HG02588 (cell line): Measurements from ENCODE around the gene ARAF.
A peak's percentile ranks its signal among the peaks of the same experiment; 100 is the strongest.
"Not testable (repeated sequence)": the region's sequence is repeated elsewhere in the genome, so short reads cannot be mapped to it uniquely, and the experiment has no call there.

Experiments
- ATAC-seq: cut with Tn5 transposase; IDR thresholded peaks from one replicate; pipeline ENCODE4 v1.9.1; 2021; ENCODE audit warnings: mild to moderate bottlenecking, moderate library complexity; ENCODE audit not compliant: unreplicated experiment

ARAF gene

DNA sequence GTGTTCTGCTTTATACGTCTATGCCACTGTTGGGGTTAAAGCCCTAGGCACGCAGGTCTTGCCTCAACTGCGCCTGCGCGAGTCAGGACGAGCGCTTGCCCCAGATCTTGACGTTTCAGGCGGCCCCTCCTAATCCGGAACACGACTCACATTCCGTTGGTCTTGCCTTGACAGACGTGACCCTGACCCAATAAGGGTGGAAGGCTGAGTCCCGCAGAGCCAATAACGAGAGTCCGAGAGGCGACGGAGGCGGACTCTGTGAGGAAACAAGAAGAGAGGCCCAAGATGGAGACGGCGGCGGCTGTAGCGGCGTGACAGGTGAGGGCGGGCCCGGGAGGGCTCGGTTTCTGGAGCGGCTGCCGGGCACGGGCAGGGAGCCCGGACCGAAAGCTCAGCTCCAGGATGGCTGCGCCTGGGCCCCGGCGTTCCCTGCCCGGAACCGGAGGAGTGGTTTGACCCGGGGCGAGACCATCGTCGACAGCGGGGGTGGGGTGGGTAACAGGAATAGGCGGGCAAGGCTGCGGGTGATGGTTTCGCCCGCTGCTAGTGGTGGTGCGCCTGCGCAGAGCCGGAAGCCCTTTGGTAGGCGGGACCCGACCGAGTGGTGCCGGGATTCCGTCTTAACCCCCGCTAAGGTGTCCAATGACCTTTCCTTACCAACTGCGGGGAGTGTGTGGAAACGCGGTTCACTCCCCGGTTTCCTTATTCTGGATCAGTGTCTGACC is at the start of gene ARAF:
ARAF (plus strand) TSS at position 272 of the 725 bp plus-strand sequence. CDS start 1,763 bp downstream, outside the sequence.
- peak; percentile 91 for ATAC-seq

DNA sequence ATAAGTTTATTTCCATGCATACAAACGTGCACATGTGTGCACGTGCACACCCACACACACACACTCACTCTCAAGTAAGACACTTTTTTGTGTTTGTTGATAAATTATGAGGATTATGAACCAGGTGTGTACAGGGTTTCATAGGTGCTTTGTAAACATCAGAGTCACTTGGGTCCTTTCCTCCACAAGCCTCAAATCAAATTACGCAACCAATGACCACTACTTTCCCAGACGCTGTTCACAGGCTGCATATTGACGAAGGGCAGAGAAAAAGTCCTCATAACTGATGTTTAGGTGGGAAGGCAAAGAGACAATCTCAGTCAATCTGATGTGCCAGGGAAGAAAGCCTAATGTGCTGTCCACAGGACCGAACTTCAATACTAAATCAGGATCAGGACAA is 48.6 kb upstream of the ARAF start:
- ATAC-seq: not testable (repeated sequence)

DNA sequence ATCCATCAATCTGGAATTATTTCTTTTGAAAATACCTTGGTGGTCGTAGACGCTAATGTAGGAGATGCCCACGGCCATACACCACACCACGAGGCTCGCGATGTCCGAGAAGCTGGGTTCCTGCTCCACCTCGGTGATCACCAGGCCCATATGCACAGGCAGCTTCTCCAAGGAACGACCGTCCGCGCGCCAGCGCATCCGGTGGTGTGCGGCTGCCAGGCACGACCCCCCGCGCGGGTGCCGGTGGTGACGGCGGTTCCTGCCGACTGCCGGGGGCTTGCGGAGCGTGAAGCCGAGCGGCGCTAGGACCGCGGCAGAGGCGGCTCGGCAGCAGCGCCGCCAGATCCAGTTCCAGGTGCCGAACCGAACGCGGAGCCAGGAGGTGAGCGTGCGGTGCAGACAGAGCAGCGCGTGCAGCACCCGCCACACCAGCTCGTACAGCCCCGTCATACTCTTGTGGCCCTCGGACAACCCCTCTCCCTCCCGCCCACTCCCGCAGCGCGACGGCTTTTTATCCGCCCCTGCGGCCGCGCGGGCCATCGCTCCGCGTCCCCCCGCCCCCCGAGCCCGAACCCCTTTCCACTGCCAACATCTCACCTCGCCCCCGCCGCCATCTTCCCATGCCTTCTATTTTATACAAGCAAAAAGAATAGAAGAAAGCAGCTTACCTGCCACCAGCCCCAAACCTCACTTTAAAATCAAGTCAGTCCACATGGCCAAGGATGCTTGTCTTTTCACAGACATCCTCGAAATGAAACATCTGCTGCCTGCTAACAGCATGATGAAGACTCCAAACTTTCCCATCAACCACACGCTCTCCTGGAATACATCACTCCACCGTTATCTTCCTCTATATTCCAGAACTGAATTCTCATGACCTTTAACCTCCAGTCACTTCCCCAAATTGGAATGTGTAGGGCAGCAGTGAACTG is 47.7 kb upstream of the ARAF start:
- ATAC-seq: not testable (repeated sequence)

DNA sequence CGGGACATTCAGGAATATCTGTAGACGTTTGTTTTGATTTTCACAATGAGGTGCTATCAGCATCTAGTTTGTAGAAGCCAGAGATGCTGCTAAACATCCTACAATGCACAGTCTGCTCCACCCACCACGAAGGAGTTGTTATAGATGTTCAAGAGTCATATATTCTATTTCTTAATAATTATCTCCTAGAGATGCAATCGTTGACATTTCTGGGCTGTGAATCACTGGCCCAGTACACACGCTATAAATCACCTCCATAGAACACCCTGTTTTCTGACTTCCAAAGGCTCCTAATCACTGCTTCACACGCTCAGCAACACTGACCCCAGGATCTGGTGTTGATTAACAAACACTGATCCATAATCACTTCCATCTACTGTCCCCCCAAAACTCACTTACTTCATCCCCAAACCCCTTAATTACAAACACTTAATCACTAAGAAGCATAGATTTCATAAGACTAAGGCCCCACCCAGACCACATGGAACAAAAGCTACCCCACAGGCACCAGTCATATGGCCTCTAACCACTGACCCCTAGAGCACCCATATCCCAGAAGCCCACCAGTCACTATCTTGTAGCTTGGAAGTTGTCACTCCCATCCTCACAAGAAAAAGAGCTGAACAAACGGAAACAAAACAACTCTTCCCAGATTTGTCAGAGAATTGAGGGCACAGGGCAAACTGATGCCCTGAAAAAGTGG is 46.3 kb upstream of the ARAF start:
- ATAC-seq: no peak

DNA sequence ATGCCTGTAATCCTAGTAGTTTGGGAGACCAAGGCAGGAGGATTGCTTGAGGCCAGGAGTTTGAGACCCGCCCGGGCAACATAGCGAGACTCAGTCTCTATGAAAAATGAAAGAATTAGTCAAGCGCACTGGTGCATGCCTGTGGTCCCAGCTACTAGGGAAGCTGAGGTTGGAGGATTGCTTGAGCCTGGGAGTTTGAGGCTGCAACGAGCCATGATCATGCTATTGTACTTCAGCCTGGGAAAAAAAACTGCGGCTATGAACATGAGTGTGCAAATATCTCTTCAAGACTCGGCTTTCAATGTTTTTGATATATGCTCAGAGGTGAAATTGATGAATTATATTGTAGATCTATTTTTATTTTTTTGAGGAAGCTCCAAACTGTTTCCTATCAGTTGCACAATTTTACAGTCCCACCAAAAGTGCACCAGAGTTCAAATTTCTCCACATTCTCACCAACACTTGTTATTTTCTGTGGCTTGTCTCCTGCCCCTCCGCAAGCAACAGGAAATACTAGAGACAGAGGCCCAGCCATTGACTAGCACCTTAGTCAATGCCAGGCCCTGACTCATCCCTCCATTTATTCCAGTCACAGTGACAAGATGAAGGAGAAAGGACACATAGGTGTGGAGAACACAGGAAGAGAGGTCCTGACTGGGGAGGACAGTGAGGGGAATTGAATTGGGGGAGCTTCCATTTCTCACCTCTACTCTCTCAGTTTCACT is 44.9 kb upstream of the ARAF start:
- no peak for ATAC-seq

DNA sequence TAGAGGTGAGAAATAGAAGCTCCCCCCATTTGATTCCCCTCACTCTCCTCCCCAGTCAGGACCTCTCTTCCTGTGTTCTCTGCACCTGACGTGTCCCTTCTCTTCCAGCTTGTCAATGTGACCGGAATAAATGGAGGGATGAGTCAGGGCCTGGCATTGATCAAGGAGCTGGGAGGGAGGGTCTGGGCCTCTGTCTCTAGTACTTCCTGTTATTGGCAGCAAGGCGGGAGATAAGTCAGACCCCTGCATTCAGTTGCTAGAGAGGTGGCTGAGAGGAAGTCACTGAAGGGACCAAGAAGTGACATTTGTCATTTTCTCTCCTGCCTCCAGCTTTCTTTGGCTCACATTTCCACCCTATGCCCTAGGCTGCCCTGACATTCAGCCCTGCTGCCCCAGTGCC is 42.9 kb upstream of the ARAF start:
- no peak for ATAC-seq

DNA sequence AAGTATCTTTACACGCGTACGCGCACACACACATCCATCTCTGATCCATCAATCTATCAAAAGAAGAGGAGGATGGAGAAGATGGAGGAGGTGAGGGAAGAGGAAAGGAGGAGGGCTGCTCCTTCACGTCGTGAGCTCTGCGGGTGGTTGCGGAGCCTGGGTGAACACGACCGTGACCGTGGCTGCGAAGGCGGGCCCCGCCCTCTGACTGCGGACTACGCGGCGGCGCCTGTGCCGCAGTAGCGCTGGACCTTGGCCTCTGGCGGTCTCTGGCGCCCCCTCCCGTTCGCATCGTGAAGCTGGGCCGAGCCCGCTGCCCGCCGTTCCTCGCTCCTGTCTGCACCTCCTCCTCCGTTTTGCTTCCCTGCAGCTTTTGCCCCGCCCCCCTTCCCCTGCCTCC is 37.7 kb upstream of the ARAF start:
- peak; percentile 96 for ATAC-seq

DNA sequence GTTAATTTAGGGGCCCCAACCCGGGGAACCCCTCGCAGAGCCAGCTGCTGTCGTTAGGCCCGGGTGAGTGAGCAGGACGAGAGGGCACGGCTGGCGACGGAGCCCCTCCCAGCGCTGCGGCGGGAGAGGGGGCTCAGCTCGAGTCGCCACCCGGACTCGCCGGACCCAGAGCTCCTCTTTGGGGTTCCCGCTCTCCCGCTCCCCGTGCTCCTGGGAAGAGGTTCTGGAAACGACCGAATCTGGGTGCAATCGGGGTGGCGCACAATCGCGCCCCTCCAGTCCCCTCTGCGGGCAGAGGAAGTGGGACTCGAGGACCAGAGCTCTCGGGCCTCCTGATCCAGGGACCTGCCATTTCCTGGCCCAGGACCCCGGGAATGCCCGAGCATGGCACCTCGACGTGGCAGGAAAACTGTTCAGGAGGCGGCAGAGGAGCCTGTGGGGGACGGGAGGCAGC is 37.3 kb upstream of the ARAF start:
- no peak for ATAC-seq

DNA sequence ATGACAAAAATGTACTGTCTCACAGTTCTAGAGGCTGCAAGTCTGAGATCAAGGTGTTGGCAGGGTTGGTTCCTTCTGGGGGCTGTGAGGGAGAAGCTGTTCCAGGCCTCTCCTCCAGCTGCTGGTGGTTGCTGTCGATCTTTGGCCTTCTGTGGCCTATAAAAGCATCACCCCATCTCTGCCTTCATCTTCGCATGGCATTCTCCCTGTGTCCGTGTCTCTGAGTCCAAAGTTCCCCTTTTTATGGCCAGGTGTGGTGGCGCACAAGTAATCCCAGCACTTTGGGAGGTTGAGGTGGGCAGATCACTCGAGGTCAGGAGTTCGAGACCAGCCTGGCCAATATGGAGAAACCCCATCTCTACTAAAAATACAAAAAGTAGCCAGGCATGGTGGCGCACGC is 31.5 kb upstream of the ARAF start:
- ATAC-seq: no peak

DNA sequence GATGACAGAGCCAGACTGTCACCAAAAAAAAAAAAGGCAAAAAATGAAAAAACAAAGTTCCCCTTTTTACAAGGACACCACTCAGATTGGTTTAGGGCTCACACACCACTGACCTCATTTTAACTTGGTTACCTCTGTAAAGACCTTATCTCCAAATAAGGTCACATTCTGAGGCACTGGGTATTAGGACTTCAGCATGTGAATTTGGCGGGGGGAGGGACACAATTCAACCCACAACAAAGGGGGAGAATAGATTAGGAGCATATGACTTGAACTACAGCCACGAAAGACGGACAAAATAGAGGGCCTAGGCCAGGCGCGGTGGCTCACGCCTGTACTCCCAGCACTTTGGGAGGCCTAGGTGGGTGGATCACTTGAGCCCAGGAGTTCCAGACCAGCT is 31.0 kb upstream of the ARAF start:
- no peak for ATAC-seq

DNA sequence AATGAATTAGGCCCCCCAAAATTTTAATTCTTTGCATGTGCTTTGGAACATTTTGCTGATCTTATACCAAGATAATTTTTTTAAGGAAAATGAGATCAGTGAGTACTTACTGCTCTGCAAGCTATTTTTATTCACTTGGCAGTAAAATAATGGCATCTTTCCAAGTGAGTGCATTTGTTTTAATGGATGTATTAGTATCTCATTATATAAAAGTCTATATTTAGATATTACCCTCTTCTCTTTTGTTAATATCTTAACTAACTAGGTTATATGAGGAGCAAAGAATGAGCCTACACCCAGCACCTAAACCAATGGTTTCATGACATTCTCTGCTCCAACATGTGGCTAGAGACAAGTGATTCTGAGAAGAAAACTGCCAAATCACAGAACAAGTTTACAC is 21.1 kb upstream of the ARAF start:
- no peak for ATAC-seq

DNA sequence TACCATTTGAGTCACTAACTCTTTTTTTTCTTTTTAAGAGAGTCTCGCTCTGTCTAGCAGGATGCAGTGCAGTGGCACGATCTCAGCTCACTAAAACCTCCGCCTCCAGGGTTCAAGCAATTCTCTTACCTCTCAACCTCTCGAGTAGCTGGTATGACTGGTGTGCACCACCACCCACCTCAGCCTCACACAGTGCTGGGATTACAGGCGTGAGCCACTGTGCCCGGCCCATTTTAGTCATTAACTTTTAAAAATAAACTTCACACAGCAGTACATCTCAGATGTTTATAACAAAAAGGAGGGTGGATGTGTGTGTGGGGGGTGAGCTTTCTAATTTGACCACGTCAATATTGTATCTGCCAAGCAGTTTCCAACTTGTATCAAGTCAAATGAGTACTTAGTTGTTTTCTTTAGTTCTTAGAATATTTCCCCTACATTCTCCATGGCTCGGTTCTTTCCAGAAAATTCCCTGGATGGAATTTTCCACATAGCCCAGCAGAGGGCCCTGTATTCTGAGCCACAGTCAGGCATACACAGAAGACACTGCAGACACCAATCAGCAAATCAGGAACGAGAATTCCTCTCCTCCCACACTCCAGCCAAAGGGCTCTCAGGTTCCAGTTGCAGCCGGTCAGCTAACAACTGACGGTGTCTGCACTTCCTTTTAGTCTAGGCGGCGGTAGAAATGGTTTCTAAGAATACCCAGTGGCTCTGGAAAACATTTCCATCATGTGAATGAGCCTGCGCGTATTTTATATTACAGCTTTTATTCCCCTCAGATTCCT is 20.1 kb upstream of the ARAF start:
- ATAC-seq: no peak

DNA sequence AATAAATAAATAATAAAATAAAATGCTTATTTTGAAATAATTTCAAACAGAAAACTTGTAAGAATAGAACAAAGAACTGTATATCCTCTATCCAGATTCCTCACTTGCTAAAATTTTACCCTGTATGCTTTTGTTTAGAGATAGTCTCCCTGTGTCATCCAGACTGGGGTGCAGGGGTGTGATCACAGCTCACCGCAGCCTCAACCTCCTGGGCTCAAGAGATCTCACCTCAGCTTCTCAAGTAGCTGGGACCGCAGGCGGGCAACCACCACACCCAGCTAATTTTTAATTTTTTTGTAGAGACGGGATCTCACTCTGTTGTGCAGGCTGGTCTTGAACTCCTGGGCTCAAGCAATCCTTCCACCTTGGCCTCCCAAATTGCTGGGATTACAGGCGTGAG is 17.5 kb upstream of the ARAF start:
- no peak for ATAC-seq

DNA sequence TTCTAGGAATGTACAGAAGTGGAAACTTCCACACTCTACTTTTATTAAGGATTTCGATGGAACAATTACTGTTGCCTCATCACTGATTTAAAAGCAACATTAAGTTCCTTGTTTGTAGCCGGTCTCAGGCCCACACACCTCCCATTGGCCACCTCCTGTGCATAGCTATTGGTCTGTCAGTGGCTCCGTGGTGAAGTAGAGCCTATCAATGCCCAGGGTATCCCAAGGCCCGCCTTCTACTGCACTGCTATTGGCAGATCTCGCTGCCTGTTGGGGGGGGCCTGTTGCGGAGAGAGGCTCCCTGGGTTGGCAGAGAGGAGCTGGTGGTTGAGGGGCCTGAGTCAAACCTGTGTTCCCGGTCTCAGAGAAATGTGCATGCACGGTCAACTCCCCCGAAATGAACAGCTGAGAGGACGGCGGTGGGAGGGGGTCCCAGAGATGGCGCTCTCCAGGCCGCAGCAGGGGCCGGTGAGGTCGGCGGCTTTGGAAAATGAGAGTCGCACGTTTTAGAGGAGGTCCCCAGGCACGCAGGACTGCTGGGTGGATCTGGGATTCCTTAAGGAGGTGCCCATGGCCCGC is 4.9 kb upstream of the ARAF start:
- ATAC-seq: peak; percentile 89

DNA sequence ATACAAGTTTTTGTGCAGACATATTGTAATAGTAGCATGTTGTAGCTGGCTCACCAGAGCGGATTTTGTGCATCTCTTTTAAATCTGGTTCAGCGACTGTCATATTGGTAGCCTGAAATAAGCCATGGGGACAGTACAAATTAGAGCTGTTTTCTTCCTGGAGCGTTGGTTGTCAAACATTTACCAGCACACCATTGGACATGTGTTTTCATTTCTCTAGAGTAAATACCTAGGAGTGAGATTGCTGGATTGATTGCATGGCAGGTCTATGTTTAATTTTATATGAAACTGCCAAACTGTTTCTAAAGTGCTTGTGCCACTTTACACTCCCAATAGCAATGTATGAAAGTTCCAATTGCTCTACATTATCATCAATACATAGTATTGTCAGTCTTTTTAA is 2.6 kb upstream of the ARAF start:
- ATAC-seq: no peak

DNA sequence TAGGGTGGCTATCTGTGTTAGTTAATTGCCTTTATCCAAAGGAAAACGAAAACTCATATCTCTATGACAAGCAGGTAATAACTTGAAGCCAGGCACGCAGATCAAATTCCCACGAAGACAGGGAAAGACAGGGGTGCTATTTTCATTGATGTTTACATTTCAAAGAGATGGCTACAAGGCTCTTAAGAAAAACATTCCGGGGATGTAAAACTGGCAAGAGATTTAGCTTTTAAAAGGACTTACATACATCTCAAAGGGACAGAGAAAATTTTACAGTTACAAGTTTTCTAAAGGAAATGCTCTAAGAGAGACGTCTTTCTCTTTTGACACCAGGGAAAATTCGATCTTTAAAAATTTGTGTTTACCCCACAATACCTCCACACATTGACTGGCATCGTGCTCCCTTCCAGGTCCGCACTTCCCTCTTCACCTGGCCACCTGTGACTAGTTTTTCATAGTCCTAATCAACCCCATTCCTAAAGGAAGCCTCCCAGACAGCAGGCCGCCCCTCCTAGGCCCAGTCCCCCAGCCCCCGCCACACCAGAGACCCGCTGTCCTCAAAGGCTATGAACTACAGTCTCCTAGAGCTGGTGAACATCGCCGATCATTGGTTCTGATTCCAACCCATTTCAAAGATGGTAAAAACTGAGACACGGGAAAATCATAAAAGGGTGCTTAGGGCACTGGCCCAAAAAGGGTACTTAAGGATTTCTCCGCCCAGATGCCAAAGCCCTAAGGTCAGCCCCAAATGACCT is 649 bp upstream of the ARAF start:
- no peak for ATAC-seq

DNA sequence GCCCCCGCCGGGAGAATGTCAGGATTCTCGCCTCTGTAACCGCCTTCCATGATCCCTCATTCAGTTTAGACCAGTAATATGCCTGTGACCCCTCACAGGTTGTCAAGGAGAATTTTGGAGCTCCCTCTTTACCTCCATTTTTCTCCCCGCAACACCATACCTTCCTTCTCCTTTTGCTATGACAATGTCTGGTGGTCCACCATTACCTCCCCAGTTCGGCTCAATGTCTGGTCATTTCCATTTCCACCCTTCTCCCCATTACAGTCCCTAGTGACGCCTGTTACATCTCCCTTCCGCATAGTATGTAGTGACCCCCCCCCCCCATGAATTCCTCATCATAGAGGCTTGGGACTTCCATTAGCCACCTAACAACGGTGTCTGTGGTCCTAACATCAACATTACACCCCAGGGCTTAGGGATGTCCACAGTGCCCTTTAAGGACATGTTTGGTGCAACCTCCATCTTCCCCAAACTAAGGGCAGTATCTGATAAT is 700 bp downstream of the ARAF start:
- no peak for ATAC-seq

DNA sequence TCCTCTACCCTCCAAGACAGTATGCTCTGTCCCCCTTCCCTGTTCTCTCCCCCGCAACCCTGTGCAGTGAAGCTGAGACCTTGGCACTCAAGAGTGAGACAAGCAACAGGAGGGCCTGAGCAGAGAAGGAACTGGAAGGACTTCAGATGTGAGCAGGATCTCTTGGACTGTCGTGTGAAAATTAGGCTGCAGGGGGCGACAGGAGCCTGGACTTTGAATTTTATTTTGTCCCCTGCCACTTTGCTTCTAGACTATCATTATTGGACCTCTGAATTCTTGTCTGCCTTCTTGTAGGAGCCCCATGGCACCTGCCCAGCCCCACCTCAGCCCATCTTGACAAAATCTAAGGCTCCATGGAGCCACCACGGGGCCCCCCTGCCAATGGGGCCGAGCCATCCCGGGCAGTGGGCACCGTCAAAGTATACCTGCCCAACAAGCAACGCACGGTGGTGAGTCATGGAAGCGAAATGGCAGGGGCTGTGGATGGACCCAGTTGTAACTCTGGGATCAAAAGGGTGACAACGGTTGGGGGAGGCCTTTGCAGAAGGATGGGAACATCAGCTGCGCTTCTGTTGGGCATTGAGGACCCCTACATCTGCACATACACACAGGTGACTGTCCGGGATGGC is 1.7 kb downstream of the ARAF start:
- no peak for ATAC-seq
